IMR-90 (cell line): ENCODE results near the gene CREB5. TPM values are rescaled to one million over a fixed set of nuclear protein-coding genes. Genes with fewer than 3 reads are reported as not detected.

ENCODE experiments used
- ATAC-seq: fragments of 200-7000 bp; cut with Tn5 transposase; 2 replicates; pipeline ENCODE4 v1.9.1; 2020; ENCODE audit warnings: low read depth, mild to moderate bottlenecking, moderate library complexity
- BruUV-seq: library from RNA; stranded (reverse); fragments of 400-500 nt; replicated peaks from 2 replicates; lab custom pipeline; 2021; lab: Mats Ljungman, UMichigan
- CTCF ChIA-PET: fragments of 300-600 bp; formaldehyde crosslinking; extraction: SDS; loops from one replicate; lab custom pipeline; 2021; ENCODE audit warnings: antibody characterized with exemption; lab: Yijun Ruan, JAX
- POLR2A ChIA-PET: fragments of 300-600 bp; sonication (Branson Sonifier 250); formaldehyde crosslinking; loops from one replicate; lab custom pipeline; 2022; ENCODE audit warnings: antibody characterized with exemption; ENCODE audit not compliant: unreplicated experiment; lab: Charles Lee
- DNase-seq: peaks from one replicate; pipeline ENCODE4 v3.0.0; 2013
- H2AFZ ChIP-seq: replicated peaks from 2 replicates; pipeline ENCODE3; 2013; ENCODE audit warnings: low read length, mild to moderate bottlenecking; ENCODE audit not compliant: poor library complexity
- H2AK5ac ChIP-seq: 2 replicates; pipeline ENCODE4 v1.6.1; 2013; ENCODE audit warnings: low read depth, low read length, inconsistent platforms
- H2AK9ac ChIP-seq: replicated peaks from 2 replicates; pipeline ENCODE3; 2013; ENCODE audit warnings: mild to moderate bottlenecking, low read depth, low read length, moderate library complexity; ENCODE audit not compliant: poor library complexity
- H2BK120ac ChIP-seq: 2 replicates; pipeline ENCODE4 v1.6.1; 2013; ENCODE audit warnings: low read depth, low read length, inconsistent platforms
- H2BK15ac ChIP-seq: 3 replicates; pipeline ENCODE4 v1.6.1; 2013; ENCODE audit warnings: low read depth, low read length, inconsistent platforms
- H2BK20ac ChIP-seq: 2 replicates; pipeline ENCODE4 v1.6.1; 2013; ENCODE audit warnings: low read depth, mild to moderate bottlenecking, inconsistent platforms, low read length, moderate library complexity
- H2BK5ac ChIP-seq: 2 replicates; pipeline ENCODE4 v1.6.1; 2013; ENCODE audit warnings: mild to moderate bottlenecking, low read depth, low read length, inconsistent platforms; ENCODE audit not compliant: poor library complexity, severe bottlenecking
- H3K14ac ChIP-seq: replicated peaks from 2 replicates; pipeline ENCODE4 v1.6.1; 2013; ENCODE audit warnings: low read depth, low read length, inconsistent platforms
- H3K18ac ChIP-seq: 2 replicates; pipeline ENCODE4 v1.6.1; 2013; ENCODE audit warnings: low read depth, low read length, control low read depth
- H3K23ac ChIP-seq: 2 replicates; pipeline ENCODE4 v1.6.1; 2013; ENCODE audit warnings: low read depth, low read length, inconsistent platforms
- H3K27ac ChIP-seq: 2 replicates; pipeline ENCODE4 v1.5.1; 2013; ENCODE audit warnings: mild to moderate bottlenecking, control low read depth, low read length; ENCODE audit not compliant: insufficient read depth
- H3K27me3 ChIP-seq: 2 replicates; pipeline ENCODE4 v1.6.1; 2013; ENCODE audit warnings: low read length; ENCODE audit not compliant: control insufficient read depth, insufficient read depth
- H3K36me3 ChIP-seq: 2 replicates; pipeline ENCODE4 v1.6.1; 2013; ENCODE audit warnings: low read length, mixed read lengths; ENCODE audit not compliant: control insufficient read depth, insufficient read depth
- H3K4ac ChIP-seq: 2 replicates; pipeline ENCODE4 v1.6.1; 2013; ENCODE audit warnings: low read depth, low read length, inconsistent platforms
- H3K4me1 ChIP-seq: 2 replicates; pipeline ENCODE4 v1.6.1; 2013; ENCODE audit warnings: low read length, mixed read lengths; ENCODE audit not compliant: control insufficient read depth, insufficient read depth
- H3K4me2 ChIP-seq: 2 replicates; pipeline ENCODE4 v1.6.1; 2013; ENCODE audit warnings: low read depth, mild to moderate bottlenecking, control low read depth, low read length, moderate library complexity
- H3K4me3 ChIP-seq: 2 replicates; pipeline ENCODE4 v1.5.1; 2013; ENCODE audit warnings: low read depth, mild to moderate bottlenecking, control low read depth, low read length, moderate library complexity; ENCODE audit not compliant: insufficient read depth
- H3K56ac ChIP-seq: 2 replicates; pipeline ENCODE4 v1.6.1; 2013; ENCODE audit warnings: low read length, inconsistent platforms; ENCODE audit not compliant: insufficient read depth; ENCODE audit errors: extremely low read depth
- H3K79me1 ChIP-seq, 2 experiments: 2 replicates each; pipeline ENCODE4 v1.6.1; 2013; ENCODE audit warnings: low read length in 2 of 2, inconsistent platforms in 1 of 2, low read depth in 1 of 2
- H3K9ac ChIP-seq: 2 replicates; pipeline ENCODE4 v1.6.1; 2013; ENCODE audit warnings: low read depth, low read length, control low read depth
- H3K9me1 ChIP-seq: 2 replicates; pipeline ENCODE4 v1.6.1; 2013; ENCODE audit warnings: low read length, inconsistent platforms; ENCODE audit not compliant: insufficient read depth
- H3K9me3 ChIP-seq: 2 replicates; pipeline ENCODE4 v1.6.1; 2013; ENCODE audit warnings: low read length; ENCODE audit not compliant: control insufficient read depth, insufficient read depth
- H4K20me1 ChIP-seq: 2 replicates; pipeline ENCODE4 v1.6.1; 2013; ENCODE audit warnings: low read length, inconsistent platforms; ENCODE audit not compliant: insufficient read depth
- H4K5ac ChIP-seq: 2 replicates; pipeline ENCODE4 v1.6.1; 2013; ENCODE audit warnings: mild to moderate bottlenecking, low read depth, low read length, control low read depth
- H4K8ac ChIP-seq, 2 experiments: 2 replicates each; pipeline ENCODE4 v1.6.1; 2013; ENCODE audit warnings: low read depth in 2 of 2, low read length in 2 of 2, control low read depth in 1 of 2, inconsistent platforms in 1 of 2
- H4K91ac ChIP-seq: 2 replicates; pipeline ENCODE4 v1.6.1; 2013; ENCODE audit warnings: low read depth, low read length, inconsistent platforms; ENCODE audit not compliant: insufficient read depth
- BHLHE40 ChIP-seq: fragments of 150-350 bp; IDR thresholded peaks from 2 replicates; pipeline ENCODE4 v1.6.1; 2016; ENCODE audit warnings: mild to moderate bottlenecking, low read depth, low read length
- CHD1 ChIP-seq: IDR thresholded peaks from 2 replicates; pipeline ENCODE4 v1.6.1; 2012; ENCODE audit warnings: low read depth, low read length, improper control_type of control experiment
- CTCF ChIP-seq: conservative IDR thresholded peaks from 2 replicates; pipeline ENCODE4 v1.5.1; 2012; ENCODE audit warnings: mild to moderate bottlenecking, low read depth, low read length, improper control_type of control experiment
- ELK1 ChIP-seq: fragments of 150-350 bp; IDR thresholded peaks from 2 replicates; pipeline ENCODE4 v1.6.1; 2016; ENCODE audit warnings: low read depth, mild to moderate bottlenecking, low read length, moderate library complexity, borderline replicate concordance
- MAFK ChIP-seq: IDR thresholded peaks from 2 replicates; pipeline ENCODE4 v1.6.1; 2012; ENCODE audit warnings: low read depth, low read length, improper control_type of control experiment
- MXI1 ChIP-seq: IDR thresholded peaks from 2 replicates; pipeline ENCODE4 v1.6.1; 2012; ENCODE audit warnings: low read depth, mild to moderate bottlenecking, low read length, moderate library complexity, borderline replicate concordance
- NFE2L2 ChIP-seq: fragments of 150-350 bp; IDR thresholded peaks from 2 replicates; pipeline ENCODE4 v1.6.1; 2016; ENCODE audit warnings: low read depth, mild to moderate bottlenecking, low read length
- RAD21 ChIP-seq: IDR thresholded peaks from 2 replicates; pipeline ENCODE4 v1.6.1; 2012; ENCODE audit warnings: low read length, improper control_type of control experiment
- RFX5 ChIP-seq: IDR thresholded peaks from 2 replicates; pipeline ENCODE4 v1.8.0; 2012; ENCODE audit warnings: low read depth, mild to moderate bottlenecking, low read length, moderate library complexity
- SMC3 ChIP-seq: fragments of 150-350 bp; IDR thresholded peaks from 2 replicates; pipeline ENCODE4 v1.6.1; 2016; ENCODE audit warnings: low read depth, mild to moderate bottlenecking, antibody characterized with exemption, low read length, moderate library complexity
- USF2 ChIP-seq: fragments of 150-350 bp; IDR thresholded peaks from 2 replicates; pipeline ENCODE4 v1.6.1; 2017; ENCODE audit warnings: mild to moderate bottlenecking, antibody characterized with exemption, low read length, low read depth
- WGBS, 2 experiments: methylation state at CpG; one replicate each; pipeline versions ENCODE4 v1.1.5 to v1.1.7; 2013; ENCODE audit warnings: missing lambda C conversion rate in 2 of 2; ENCODE audit not compliant: insufficient read length in 1 of 2; ENCODE audit errors: extremely low coverage in 2 of 2; 5-methylcytosine and 5-hydroxymethylcytosine counted together
- dilution Hi-C: fragments of 300-500 bp; cut with HindIII; formaldehyde crosslinking; loops from one replicate; pipeline ENCODE4 v1.14.3; 2018; ENCODE audit warnings: low sequenced_read_pairs; ENCODE audit not compliant: unreplicated experiment
- in situ Hi-C: fragments of 300-500 bp; cut with MboI; formaldehyde crosslinking; loops from 3 replicates; pipeline ENCODE4 v1.14.3; 2019; ENCODE audit warnings: low sequenced_read_pairs, inconsistent platforms, mixed read lengths
- intact Hi-C: fragments of 100-400 bp; cut with micrococcal nuclease; formaldehyde crosslinking; loops from 2 replicates; pipeline ENCODE4 v1.10.0; 2022
- polyA plus RNA-seq, 3 experiments: library from polyadenylated mRNA; depleted of rRNA; stranded (reverse); fragments of >200 nt; gene quantifications; 2 replicates each; pipeline ENCODE4 v1.2.3, GENCODE V29; 2012; ENCODE audit warnings: low replicate concordance in 1 of 3
- total RNA-seq: library from RNA; depleted of rRNA; stranded (reverse); fragments of >200 nt; gene quantifications from 2 replicates; pipeline ENCODE4 v1.2.3, GENCODE V29; 2012

Gene CREB5
- total and polyA plus RNA-seq, 2 of the 4 experiments (the other 2 are of a cell fraction) = 7.3 to 13.1 TPM

GRCh38 chr7:28560767-28561166 lies 148.4 kb downstream of the CREB5 start:
- no peaks in the 10 kb centered on the region for H3K9me3 ChIP-seq
- in situ Hi-C loops (no loop called here), intact Hi-C loops (no loop called here), dilution Hi-C loops (no loop called here)
- H2AK5ac ChIP-seq = no peak overlapping the region
- no peaks in the 10 kb centered on the region for H3K9me1 ChIP-seq
- 0 out of 2 replicates have a peak, but pooled peaks cover 2% of the 10 kb centered on the region for H3K27me3 ChIP-seq
- no peak overlapping the region for H3K4ac ChIP-seq
- H3K36me3 ChIP-seq = no peaks in the 10 kb centered on the region
- H2AK9ac ChIP-seq = no peak overlapping the region
- H2BK15ac ChIP-seq = no peak overlapping the region
- WGBS, 2 experiments = no CpG with 5 or more reads among the region's 38 CpGs
- no peak for DNase-seq
- H3K9ac ChIP-seq = no peak overlapping the region
- H2AFZ ChIP-seq = no peak overlapping the region
- TF ChIP-seq SMC3 (no peak), NFE2L2 (no peak), BHLHE40 (no peak), CTCF (no peak), RFX5 (no peak), CHD1 (no peak), RAD21 (no peak), MAFK (no peak), ELK1 (no peak), USF2 (no peak), MXI1 (no peak)
- H3K23ac ChIP-seq = no peak overlapping the region
- no peaks in the 10 kb centered on the region for H3K4me1 ChIP-seq
- H4K20me1 ChIP-seq = no peaks in the 10 kb centered on the region
- no peak overlapping the region for H3K14ac ChIP-seq
- no TSS peak for BruUV-seq
- no peak overlapping the region for H4K91ac ChIP-seq
- H2BK5ac ChIP-seq = no peak overlapping the region
- H3K4me2 ChIP-seq = no peak overlapping the region
- CTCF ChIA-PET = no interaction called here
- 0 out of 4 replicates have a peak, but pooled peaks cover 0 to 3% of the 10 kb centered on the region in 2 experiments for H3K79me1 ChIP-seq
- no peak overlapping the region for H4K8ac ChIP-seq
- no peak overlapping the region for H2BK20ac ChIP-seq
- no peak overlapping the region for H3K56ac ChIP-seq
- no peak overlapping the region for H2BK120ac ChIP-seq
- H4K5ac ChIP-seq = no peak overlapping the region
- no peak for ATAC-seq
- no peak overlapping the region for H3K18ac ChIP-seq
- H3K27ac ChIP-seq = no peak overlapping the region
- POLR2A ChIA-PET = no interaction called here
- H3K4me3 ChIP-seq = no peak overlapping the region
